Sigmoid colon (tissue), 3 donors: Measurements from ENCODE around the gene CNOT3.
"Not testable (repeated sequence)": the region's sequence is repeated elsewhere in the genome, so short reads cannot be mapped to it uniquely, and the experiment has no call there.

Source experiments
- CTCF ChIP-seq, 4 experiments: fragments of 450-650 bp in 3 of 4; fragments of 200-600 bp in 1 of 4; IDR thresholded peaks; one replicate each; pipeline ENCODE4 v1.5.1; 2016 to 2019; ENCODE audit warnings: antibody characterized with exemption in 4 of 4, mild to moderate bottlenecking in 3 of 4, moderate library complexity in 2 of 4
- POLR2A ChIP-seq, 2 donors: fragments of 450-650 bp; IDR thresholded peaks; one replicate each; pipeline ENCODE4 v1.6.1; 2016; ENCODE audit warnings: antibody characterized with exemption in 2 of 2, mild to moderate bottlenecking in 2 of 2, moderate library complexity in 2 of 2

GRCh38 chr19:54171736-54172431, 34.3 kb downstream of the CNOT3 start:
- not testable (repeated sequence) for TF ChIP-seq CTCF, POLR2A (IDR thresholded peaks at IDR 0.05)
